ENCODE results near the gene RALGDS. TPM values are rescaled to one million over a fixed set of nuclear protein-coding genes. Genes with fewer than 3 reads are reported as not detected.
A peak's percentile ranks its signal among the peaks of the same experiment; 100 is the strongest.

The RALGDS gene
- total and polyA plus RNA-seq, 2 of the 4 experiments (the other 2 are of a cell fraction) = 13.1 to 36.9 TPM

DNA sequence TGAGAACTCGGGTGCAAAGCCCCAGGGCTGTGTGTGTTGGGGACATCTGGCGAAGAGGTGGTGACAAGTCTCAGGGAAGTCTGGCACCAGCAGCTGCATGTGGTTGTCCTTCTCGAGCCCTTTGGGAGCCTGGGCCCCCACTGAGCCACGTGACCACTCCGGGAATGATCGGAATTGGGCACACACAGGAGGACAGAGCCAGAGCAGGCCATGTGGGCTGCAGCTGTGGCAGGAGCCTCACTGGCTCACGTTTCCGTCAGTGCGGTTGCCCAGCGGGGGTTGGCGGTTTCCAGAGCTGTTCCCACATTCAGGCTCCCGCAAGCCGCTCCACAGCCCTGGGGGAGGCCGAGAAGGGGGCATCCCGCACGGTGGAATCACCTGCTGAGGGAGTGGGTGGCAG, 66.1 kb downstream of the RALGDS start:
- H3K4ac ChIP-seq (ENCODE audit: low read depth, low read length) = no peak overlapping the region
- no peak overlapping the region for H3K56ac ChIP-seq (ENCODE audit: extremely low read depth, insufficient read depth, low read length)
- H2BK20ac ChIP-seq (ENCODE audit: low read depth, low read length) = no peak overlapping the region
- H2AK5ac ChIP-seq (ENCODE audit: low read depth, low read length) = no peak overlapping the region; the same call in 1 of the 2 replicates
- intact Hi-C loops (cut with micrococcal nuclease) = no loop called here
- no peak overlapping the region for H3K14ac ChIP-seq (replicated peaks; ENCODE audit: low read depth, low read length)
- no peak overlapping the region for H4K5ac ChIP-seq (ENCODE audit: low read depth, low read length)
- BruUV-seq (replicated peaks) = no TSS peak
- dilution Hi-C loops (cut with HindIII; ENCODE audit: low sequenced_read_pairs, unreplicated experiment) = no loop called here
- H2BK120ac ChIP-seq (ENCODE audit: low read depth, low read length) = no peak overlapping the region
- no peak overlapping the region for H2BK15ac ChIP-seq (ENCODE audit: low read depth, low read length)
- ChIA-PET POLR2A (ENCODE audit: unreplicated experiment) (no interaction called here), CTCF (no interaction called here)
- 83% methylated on average over 10 of the region's 16 CpGs; no CpG with 5 or more reads in 1 of the 2 experiments for WGBS, 2 experiments (ENCODE audit: extremely low coverage in 2 of 2, insufficient read length in 1 of 2)
- H2BK5ac ChIP-seq (ENCODE audit: low read depth, low read length, poor library complexity, severe bottlenecking) = no peak overlapping the region
- no peak overlapping the region for H3K4me3 ChIP-seq (ENCODE audit: insufficient read depth, low read depth, low read length)
- no peak overlapping the region for H4K91ac ChIP-seq (ENCODE audit: insufficient read depth, low read depth, low read length)
- H4K8ac ChIP-seq (ENCODE audit: low read depth in 2 of 2, low read length in 2 of 2) = no peak overlapping the region
- H3K23ac ChIP-seq (ENCODE audit: low read depth, low read length) = no peak overlapping the region
- H3K9me3 ChIP-seq (ENCODE audit: control insufficient read depth, insufficient read depth, low read length) = no peaks in the 10 kb centered on the region
- H2AK9ac ChIP-seq (replicated peaks; ENCODE audit: low read depth, low read length, poor library complexity) = peak overlapping the region; percentile 24
- H3K4me1 ChIP-seq (ENCODE audit: control insufficient read depth, insufficient read depth, low read length) = no peaks in the 10 kb centered on the region; the same call in 1 of the 2 replicates
- peaks cover 61% of the 10 kb centered on the region for H3K36me3 ChIP-seq (ENCODE audit: control insufficient read depth, insufficient read depth, low read length)
- TF ChIP-seq CEBPB (IDR thresholded peaks at IDR 0.05; ENCODE audit: low read depth, low read length) (no peak), BHLHE40 (IDR thresholded peaks at IDR 0.05; ENCODE audit: low read depth, low read length) (no peak), ELK1 (IDR thresholded peaks at IDR 0.05; ENCODE audit: borderline replicate concordance, low read depth, low read length) (no peak), RAD21 (IDR thresholded peaks at IDR 0.05; ENCODE audit: low read length) (no peak), RFX5 (IDR thresholded peaks at IDR 0.05; ENCODE audit: low read depth, low read length) (no peak), RCOR1 (IDR thresholded peaks at IDR 0.05; ENCODE audit: insufficient replicate concordance, low read length) (no peak), MAFK (IDR thresholded peaks at IDR 0.05; ENCODE audit: low read depth, low read length) (no peak), NFE2L2 (IDR thresholded peaks at IDR 0.05; ENCODE audit: low read depth, low read length) (no peak), POLR2A (IDR thresholded peaks at IDR 0.05; ENCODE audit: low read depth, low read length) (no peak), MAZ (IDR thresholded peaks at IDR 0.05; ENCODE audit: borderline replicate concordance, low read depth, low read length) (no peak), USF2 (IDR thresholded peaks at IDR 0.05; ENCODE audit: low read depth, low read length) (no peak; the same call in 1 of the 2 replicates), CHD1 (IDR thresholded peaks at IDR 0.05; ENCODE audit: low read depth, low read length) (no peak), SMC3 (IDR thresholded peaks at IDR 0.05; ENCODE audit: low read depth, low read length) (no peak), MXI1 (IDR thresholded peaks at IDR 0.05; ENCODE audit: borderline replicate concordance, low read depth, low read length) (no peak), CTCF (conservative IDR thresholded peaks at IDR 0.05; ENCODE audit: low read depth, low read length) (no peak), FOS (IDR thresholded peaks at IDR 0.05; ENCODE audit: low read depth, low read length) (no peak)
- H3K79me1 ChIP-seq (ENCODE audit: low read depth in 1 of 2, low read length in 2 of 2) = peaks cover under 1 to 5% of the 10 kb centered on the region in 2 experiments; a peak in 3 of 4 replicates
- H3K9ac ChIP-seq (ENCODE audit: low read depth, low read length) = no peak overlapping the region
- no peak overlapping the region for H3K4me2 ChIP-seq (ENCODE audit: low read depth, low read length)
- no peaks in the 10 kb centered on the region for H3K9me1 ChIP-seq (ENCODE audit: insufficient read depth, low read length)
- H2AFZ ChIP-seq (replicated peaks; ENCODE audit: low read length, poor library complexity) = peak overlapping the region; percentile 41
- ATAC-seq (ENCODE audit: low read depth) (peak; percentile 81), DNase-seq (peak; percentile 40)
- H4K20me1 ChIP-seq (ENCODE audit: insufficient read depth, low read length) = peaks cover 3% of the 10 kb centered on the region
- in situ Hi-C loops (cut with MboI; ENCODE audit: low sequenced_read_pairs) = no loop called here
- no peaks in the 10 kb centered on the region for H3K27me3 ChIP-seq (ENCODE audit: control insufficient read depth, insufficient read depth, low read length)
- H3K18ac ChIP-seq (ENCODE audit: low read depth, low read length) = no peak overlapping the region
- no peak overlapping the region for H3K27ac ChIP-seq (ENCODE audit: insufficient read depth, low read length)

Measured in IMR-90 (cell line).